Esophagus squamous epithelium (tissue), 5 donors: ENCODE results near the gene ADGRF4. TPM values are rescaled to one million over a fixed set of nuclear protein-coding genes. Genes with fewer than 3 reads are reported as not detected.

ENCODE experiments used
- DNase-seq: peaks from one replicate; lab custom pipeline; 2025; lab: John Stamatoyannopoulos, UW
- H3K27ac ChIP-seq, 4 donors: fragments of 200-600 bp; sonication (generic); one replicate each; pipeline ENCODE4 v1.5.1; 2016 to 2019; ENCODE audit warnings: mild to moderate bottlenecking in 1 of 4
- H3K27me3 ChIP-seq, 4 donors: fragments of 200-600 bp; sonication (generic); 1 replicate in 3 of 4; 2 replicates in 1 of 4; pipeline versions ENCODE4 v1.5.1 to v1.6.0; 2017 to 2021; ENCODE audit warnings: antibody characterized with exemption in 1 of 4
- H3K36me3 ChIP-seq, 3 donors: fragments of 200-600 bp; sonication (generic); one replicate each; pipeline ENCODE4 v1.5.1; 2016 to 2019
- H3K4me1 ChIP-seq, 3 donors: fragments of 200-600 bp; sonication (generic); one replicate each; pipeline ENCODE4 v1.5.1; 2017 to 2019
- H3K4me3 ChIP-seq, 4 donors: fragments of 200-600 bp; sonication (generic); 1 replicate in 3 of 4; 2 replicates in 1 of 4; pipeline ENCODE4 v1.5.1; 2016 to 2019; ENCODE audit warnings: mild to moderate bottlenecking in 2 of 4, moderate library complexity in 1 of 4
- H3K9me3 ChIP-seq, 3 donors: fragments of 200-600 bp; sonication (generic); one replicate each; pipeline ENCODE4 v1.5.1; 2016 to 2019
- CTCF ChIP-seq, 6 experiments: fragments of 450-650 bp in 4 of 6; fragments of 200-600 bp in 2 of 6; sonication (generic) in 2 of 6; IDR thresholded peaks; one replicate each; pipeline ENCODE4 v1.5.1; 2016 to 2019; ENCODE audit warnings: antibody characterized with exemption in 6 of 6, mild to moderate bottlenecking in 4 of 6, moderate library complexity in 4 of 6
- POLR2A ChIP-seq, 4 donors: fragments of 450-650 bp; IDR thresholded peaks; one replicate each; pipeline ENCODE4 v1.6.1; 2017; ENCODE audit warnings: antibody characterized with exemption in 4 of 4, mild to moderate bottlenecking in 4 of 4, moderate library complexity in 3 of 4
- WGBS, 2 donors: methylation state at CpG; one replicate each; pipeline ENCODE4 v1.1.5; 2018; 5-methylcytosine and 5-hydroxymethylcytosine counted together
- intact Hi-C: fragments of 100-400 bp; cut with DNase I; formaldehyde crosslinking; loops from one replicate; pipeline ENCODE4 v1.15.0; 2022
- total RNA-seq, 4 donors: library from RNA; depleted of rRNA; stranded (reverse); fragments of >200 nt; gene quantifications; one replicate each; pipeline ENCODE4 v1.1.0, GENCODE V29; 2016
- donor health status: DM: yes; HTN: yes; CAD: no.

The ADGRF4 gene
- total RNA-seq, 4 donors from 2014 or later, result 16.8 to 26.1 (median 19.3) TPM

- DNase-seq, result no peak
- WGBS, 2 donors, result 89 to 90% methylated on average over 4 of the region's 4 CpGs
- Histone ChIP-seq H3K27ac (no peak overlapping the region), H3K9me3 (no peaks in the 10 kb centered on the region), H3K4me1 (no peaks in the 10 kb centered on the region), H3K4me3 (no peak overlapping the region), H3K36me3 (no peaks in the 10 kb centered on the region), H3K27me3 (no peaks in the 10 kb centered on the region)
- intact Hi-C loops, result no loop called here
- TF ChIP-seq CTCF (IDR thresholded peaks at IDR 0.05), result no peak
- no peak for TF ChIP-seq POLR2A (IDR thresholded peaks at IDR 0.05)
Measured at GRCh38 chr6:47680724-47681123, 17.7 kb upstream of the ADGRF4 start.

DNA sequence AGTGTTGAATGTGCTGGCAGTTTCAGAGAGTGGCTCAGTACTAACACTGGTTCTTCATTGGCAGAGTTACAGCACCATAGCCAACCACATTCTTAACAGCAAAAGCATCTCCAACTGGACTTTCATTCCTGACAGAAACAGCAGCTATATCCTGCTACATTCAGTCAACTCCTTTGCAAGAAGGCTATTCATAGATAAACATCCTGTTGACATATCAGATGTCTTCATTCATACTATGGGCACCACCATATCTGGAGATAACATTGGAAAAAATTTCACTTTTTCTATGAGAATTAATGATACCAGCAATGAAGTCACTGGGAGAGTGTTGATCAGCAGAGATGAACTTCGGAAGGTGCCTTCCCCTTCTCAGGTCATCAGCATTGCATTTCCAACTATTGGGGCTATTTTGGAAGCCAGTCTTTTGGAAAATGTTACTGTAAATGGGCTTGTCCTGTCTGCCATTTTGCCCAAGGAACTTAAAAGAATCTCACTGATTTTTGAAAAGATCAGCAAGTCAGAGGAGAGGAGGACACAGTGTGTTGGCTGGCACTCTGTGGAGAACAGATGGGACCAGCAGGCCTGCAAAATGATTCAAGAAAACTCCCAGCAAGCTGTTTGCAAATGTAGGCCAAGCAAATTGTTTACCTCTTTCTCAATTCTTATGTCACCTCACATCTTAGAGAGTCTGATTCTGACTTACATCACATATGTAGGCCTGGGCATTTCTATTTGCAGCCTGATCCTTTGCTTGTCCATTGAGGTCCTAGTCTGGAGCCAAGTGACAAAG lies 17.0 kb upstream of the ADGRF4 start:
- H3K27me3 ChIP-seq, result no peaks in the 10 kb centered on the region
- no peaks in the 10 kb centered on the region for H3K9me3 ChIP-seq
- no peak overlapping the region for H3K4me3 ChIP-seq
- H3K4me1 ChIP-seq, result no peaks in the 10 kb centered on the region
- WGBS, 2 donors, result 88 to 90% methylated on average over 1 of the region's 1 CpG
- intact Hi-C loops, result no loop called here
- no peaks in the 10 kb centered on the region for H3K36me3 ChIP-seq
- TF ChIP-seq POLR2A (IDR thresholded peaks at IDR 0.05), result no peak
- no peak for TF ChIP-seq CTCF (IDR thresholded peaks at IDR 0.05)
- DNase-seq, result no peak
- no peak overlapping the region for H3K27ac ChIP-seq

DNA sequence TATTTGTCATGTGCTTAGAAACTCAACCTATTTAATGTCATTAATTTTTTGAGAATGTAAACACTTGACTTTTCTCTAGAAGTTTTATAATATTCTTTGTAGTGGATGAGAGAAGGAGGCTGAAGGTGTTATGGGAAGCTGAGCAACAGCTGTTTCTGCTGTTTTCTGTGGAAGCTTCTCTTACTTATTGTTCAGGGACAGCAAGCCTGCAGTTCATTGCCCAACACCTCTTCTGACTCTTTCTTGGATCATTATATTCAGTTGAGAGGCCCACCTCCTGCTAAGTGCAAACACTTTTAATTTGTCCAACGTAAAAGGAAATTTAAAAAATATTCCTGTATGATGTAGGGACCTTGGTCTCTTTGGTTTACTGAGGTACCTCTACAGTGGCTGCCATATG lies 12.0 kb upstream of the ADGRF4 start:
- no peak for TF ChIP-seq CTCF (IDR thresholded peaks at IDR 0.05)
- no peak for TF ChIP-seq POLR2A (IDR thresholded peaks at IDR 0.05)
- Histone ChIP-seq H3K27me3 (no peaks in the 10 kb centered on the region), H3K9me3 (no peaks in the 10 kb centered on the region), H3K4me1 (no peaks in the 10 kb centered on the region), H3K27ac (no peak overlapping the region), H3K4me3 (no peak overlapping the region), H3K36me3 (no peaks in the 10 kb centered on the region)
- 54 to 67% methylated on average over 1 of the region's 1 CpG for WGBS, 2 donors
- DNase-seq, result no peak
- intact Hi-C loops, result no loop called here

DNA sequence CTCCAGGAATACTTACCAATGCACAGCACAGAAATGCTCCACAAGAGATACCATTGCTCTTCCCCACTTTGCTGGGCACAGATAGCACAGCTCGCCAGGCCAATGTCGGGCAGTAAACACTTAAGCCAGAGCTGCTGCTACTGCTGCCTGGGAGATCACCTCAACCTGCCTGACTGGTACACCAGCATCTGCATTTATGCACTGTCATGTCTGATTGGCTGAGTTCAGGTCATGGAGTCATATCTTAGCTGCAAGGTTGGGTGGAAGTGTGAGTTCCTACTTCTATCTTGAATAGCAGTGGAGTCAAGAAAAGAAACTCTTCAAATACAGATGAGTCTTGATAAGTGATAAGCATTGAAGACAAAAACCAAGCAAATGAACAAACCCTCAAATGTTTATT lies 10.9 kb upstream of the ADGRF4 start:
- intact Hi-C loops, result no loop called here
- H3K4me1 ChIP-seq, result no peaks in the 10 kb centered on the region
- no peaks in the 10 kb centered on the region for H3K36me3 ChIP-seq
- WGBS, 2 donors, result 86 to 100% methylated on average over 2 of the region's 2 CpGs
- DNase-seq, result no peak
- H3K27ac ChIP-seq, result no peak overlapping the region
- H3K27me3 ChIP-seq, result no peaks in the 10 kb centered on the region
- no peaks in the 10 kb centered on the region for H3K9me3 ChIP-seq
- H3K4me3 ChIP-seq, result no peak overlapping the region
- TF ChIP-seq POLR2A (IDR thresholded peaks at IDR 0.05), result no peak
- no peak for TF ChIP-seq CTCF (IDR thresholded peaks at IDR 0.05)

- no peak for DNase-seq
- H3K4me1 ChIP-seq, result no peaks in the 10 kb centered on the region
- TF ChIP-seq CTCF (IDR thresholded peaks at IDR 0.05) (no peak), POLR2A (IDR thresholded peaks at IDR 0.05) (no peak)
- H3K27ac ChIP-seq, result no peak overlapping the region
- no peaks in the 10 kb centered on the region for H3K9me3 ChIP-seq
- H3K4me3 ChIP-seq, result no peak overlapping the region
- intact Hi-C loops, result no loop called here
- 73 to 76% methylated on average over 2 of the region's 2 CpGs for WGBS, 2 donors
- no peaks in the 10 kb centered on the region for H3K27me3 ChIP-seq
- no peaks in the 10 kb centered on the region for H3K36me3 ChIP-seq
Measured at GRCh38 chr6:47690214-47690613, 8.2 kb upstream of the ADGRF4 start.
